Activated T-helper 2 cell treated with anti-CD3 and anti-CD28 coated beads, Interferon-gamma antibody, Interleukin-2, Interleukin-4, amounts not matched to agents 10 μg/mL and 5 μg/mL and 100 μg/mL, durations not matched to agents 14 hours and 24 hours and 36 hours (primary cell): ENCODE data around the gene PSMD1. TPM values are rescaled to one million over a fixed set of nuclear protein-coding genes. Genes with fewer than 3 reads are reported as not detected.

Source experiments
- DNase-seq: peaks from one replicate; pipeline ENCODE4 v3.0.0; 2021; ENCODE audit warnings: low spot score
- H3K27ac Mint-ChIP-seq: one replicate; pipeline ENCODE4 v1.8.0; 2021; ENCODE audit warnings: mixed read lengths
- H3K27me3 Mint-ChIP-seq: one replicate; pipeline ENCODE4 v1.8.0; 2021; ENCODE audit warnings: low read depth, mixed read lengths
- H3K36me3 Mint-ChIP-seq: one replicate; pipeline ENCODE4 v1.8.0; 2021; ENCODE audit warnings: low read depth, mixed read lengths
- H3K4me1 Mint-ChIP-seq: one replicate; pipeline ENCODE4 v1.8.0; 2021; ENCODE audit warnings: low read depth, mixed read lengths
- H3K4me3 Mint-ChIP-seq: one replicate; pipeline ENCODE4 v1.8.0; 2021; ENCODE audit warnings: low read depth, mild to moderate bottlenecking, moderate library complexity, mixed read lengths
- H3K9me3 Mint-ChIP-seq: one replicate; pipeline ENCODE4 v1.8.0; 2021; ENCODE audit warnings: mixed read lengths
- intact Hi-C: fragments of 100-400 bp; cut with micrococcal nuclease; formaldehyde crosslinking; loops from one replicate; pipeline ENCODE4 v1.15.1; 2023
- total RNA-seq: library from RNA; stranded (reverse); gene quantifications from 2 replicates; pipeline ENCODE4 v1.2.3, GENCODE V29; 2022

The PSMD1 gene
- total RNA-seq, 1 donor from 2014 or later, result 180 TPM

GRCh38 chr2:231207734-231208133 is 151.1 kb downstream of the PSMD1 start:
- intact Hi-C loops, result no loop called here
- H3K27me3 Mint-ChIP-seq, result no peaks in the 10 kb centered on the region
- no peak for DNase-seq
- H3K4me1 Mint-ChIP-seq, result no peaks in the 10 kb centered on the region
- H3K9me3 Mint-ChIP-seq, result no peaks in the 10 kb centered on the region
- H3K4me3 Mint-ChIP-seq, result no peak overlapping the region
- no peaks in the 10 kb centered on the region for H3K36me3 Mint-ChIP-seq
- no peak overlapping the region for H3K27ac Mint-ChIP-seq

- H3K4me1 Mint-ChIP-seq, result no peaks in the 10 kb centered on the region
- H3K36me3 Mint-ChIP-seq, result no peaks in the 10 kb centered on the region
- DNase-seq, result no peak
- intact Hi-C loops, result no loop called here
- no peak overlapping the region for H3K27ac Mint-ChIP-seq
- no peak overlapping the region for H3K4me3 Mint-ChIP-seq
- no peaks in the 10 kb centered on the region for H3K27me3 Mint-ChIP-seq
- H3K9me3 Mint-ChIP-seq, result no peaks in the 10 kb centered on the region
These were observed 154.1 kb downstream of the PSMD1 start for GRCh38 chr2:231210782-231211181.

GRCh38 chr2:231211486-231211885 is 154.8 kb downstream of the PSMD1 start:
- Mint-ChIP-seq H3K27me3 (no peaks in the 10 kb centered on the region), H3K4me1 (no peaks in the 10 kb centered on the region), H3K9me3 (no peaks in the 10 kb centered on the region), H3K36me3 (no peaks in the 10 kb centered on the region), H3K4me3 (no peak overlapping the region), H3K27ac (no peak overlapping the region)
- intact Hi-C loops, result no loop called here
- no peak for DNase-seq

GRCh38 chr2:231212329-231212845 is 155.7 kb downstream of the PSMD1 start:
- H3K27ac Mint-ChIP-seq, result no peak overlapping the region
- no peaks in the 10 kb centered on the region for H3K4me1 Mint-ChIP-seq
- no peaks in the 10 kb centered on the region for H3K36me3 Mint-ChIP-seq
- no peaks in the 10 kb centered on the region for H3K9me3 Mint-ChIP-seq
- no peak for DNase-seq
- intact Hi-C loops, result no loop called here
- no peaks in the 10 kb centered on the region for H3K27me3 Mint-ChIP-seq
- no peak overlapping the region for H3K4me3 Mint-ChIP-seq

GRCh38 chr2:231213931-231214642 is 157.4 kb downstream of the PSMD1 start:
- Mint-ChIP-seq H3K27me3 (no peaks in the 10 kb centered on the region), H3K4me1 (no peaks in the 10 kb centered on the region), H3K27ac (no peak overlapping the region), H3K9me3 (no peaks in the 10 kb centered on the region), H3K4me3 (no peak overlapping the region), H3K36me3 (peaks cover under 1% of the 10 kb centered on the region)
- no peak for DNase-seq
- intact Hi-C loops, result no loop called here

GRCh38 chr2:231218366-231218765 is 161.7 kb downstream of the PSMD1 start:
- Mint-ChIP-seq H3K9me3 (no peaks in the 10 kb centered on the region), H3K27ac (no peak overlapping the region), H3K27me3 (no peaks in the 10 kb centered on the region), H3K36me3 (peaks cover 3% of the 10 kb centered on the region), H3K4me3 (no peak overlapping the region), H3K4me1 (peaks cover 4% of the 10 kb centered on the region)
- no peak for DNase-seq
- intact Hi-C loops, result no loop called here

- intact Hi-C loops, result no loop called here
- no peak for DNase-seq
- H3K27me3 Mint-ChIP-seq, result no peaks in the 10 kb centered on the region
- peaks cover 4% of the 10 kb centered on the region for H3K4me1 Mint-ChIP-seq
- peaks cover 3% of the 10 kb centered on the region for H3K36me3 Mint-ChIP-seq
- H3K4me3 Mint-ChIP-seq, result no peak overlapping the region
- H3K9me3 Mint-ChIP-seq, result no peaks in the 10 kb centered on the region
- H3K27ac Mint-ChIP-seq, result no peak overlapping the region
These were observed 162.6 kb downstream of the PSMD1 start for GRCh38 chr2:231219289-231219688.

- no peak overlapping the region for H3K27ac Mint-ChIP-seq
- intact Hi-C loops, result loop anchor here (10.0 kb wide), 1 partner anchor 193 kb away; no protein-coding TSS in a partner anchor
- peaks cover 3% of the 10 kb centered on the region for H3K36me3 Mint-ChIP-seq
- DNase-seq, result no peak
- H3K27me3 Mint-ChIP-seq, result no peaks in the 10 kb centered on the region
- H3K9me3 Mint-ChIP-seq, result no peaks in the 10 kb centered on the region
- H3K4me3 Mint-ChIP-seq, result no peak overlapping the region
- peaks cover 4% of the 10 kb centered on the region for H3K4me1 Mint-ChIP-seq
These were observed 165.1 kb downstream of the PSMD1 start for GRCh38 chr2:231221761-231222160.

Other genes starting within 250 kb of the PSMD1 start
- 13.3 and 15.8 TPM in 2 replicates for gene ITM2C, start 191.9 kb upstream of the PSMD1 start, total RNA-seq
- 0.57 and 0.78 TPM in 2 replicates for gene GPR55, start 131.6 kb upstream of the PSMD1 start, total RNA-seq
- gene SPATA3, start 60.7 kb upstream of the PSMD1 start, total RNA-seq, result not detected in 2 replicates
- 0.32 and 0.96 TPM in 2 replicates for gene C2orf72, start 19.3 kb upstream of the PSMD1 start, total RNA-seq
- not detected in 2 replicates for gene HTR2B, start 68.2 kb downstream of the PSMD1 start, total RNA-seq
- 2.5 and 3.3 TPM in 2 replicates for gene ARMC9, start 141.8 kb downstream of the PSMD1 start, total RNA-seq